ENCODE data around the gene NGFR.
A peak's percentile ranks its signal among the peaks of the same experiment; 100 is the strongest.
"Not testable (repeated sequence)": the region's sequence is repeated elsewhere in the genome, so short reads cannot be mapped to it uniquely, and the experiment has no call there.

NGFR gene

DNA sequence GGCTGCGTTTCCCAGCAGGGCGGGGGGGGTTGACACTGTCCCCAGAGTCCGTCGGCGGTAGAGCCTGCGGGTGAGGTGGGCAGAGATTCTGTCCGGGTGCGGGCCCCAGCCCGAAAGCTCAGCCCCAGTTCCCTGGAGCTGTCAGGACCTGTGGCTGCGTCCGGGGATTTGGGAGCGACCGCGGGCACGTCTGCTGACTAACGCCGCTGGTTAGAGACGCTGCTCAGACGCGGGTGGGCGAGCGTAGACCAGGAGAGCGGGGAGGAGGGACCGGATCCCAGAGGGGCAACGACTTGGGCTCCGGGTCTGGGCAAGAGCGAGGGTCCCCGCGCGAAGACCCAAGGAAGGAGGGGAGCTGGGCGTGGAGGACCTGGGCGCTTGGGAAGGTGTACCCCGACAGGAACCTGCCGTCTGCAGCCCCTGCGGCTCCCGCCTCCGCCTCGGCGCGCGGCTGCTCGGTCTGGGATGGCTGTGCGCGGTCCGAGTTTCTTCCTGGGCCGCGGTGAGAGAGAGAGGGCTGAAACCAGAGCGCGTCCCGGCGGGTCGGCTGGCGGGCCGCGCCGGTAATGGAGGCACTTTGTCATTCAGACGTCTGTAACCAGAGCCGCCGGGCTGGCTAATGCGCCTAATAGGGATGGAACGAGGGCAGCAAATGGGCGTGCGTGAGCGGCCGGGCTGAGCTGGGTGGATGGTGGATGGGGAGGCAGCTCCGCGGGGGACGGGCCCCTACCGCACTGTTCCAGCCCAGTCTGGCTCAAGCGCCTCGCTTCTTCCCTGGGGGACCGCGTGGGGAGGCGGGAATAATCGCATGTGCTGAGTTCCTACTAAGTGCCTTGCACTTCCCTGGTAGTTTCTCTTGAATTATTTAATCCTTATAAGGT lies 2.3 kb downstream of the NGFR start:
- peak; percentile 91 for DNase-seq

DNA sequence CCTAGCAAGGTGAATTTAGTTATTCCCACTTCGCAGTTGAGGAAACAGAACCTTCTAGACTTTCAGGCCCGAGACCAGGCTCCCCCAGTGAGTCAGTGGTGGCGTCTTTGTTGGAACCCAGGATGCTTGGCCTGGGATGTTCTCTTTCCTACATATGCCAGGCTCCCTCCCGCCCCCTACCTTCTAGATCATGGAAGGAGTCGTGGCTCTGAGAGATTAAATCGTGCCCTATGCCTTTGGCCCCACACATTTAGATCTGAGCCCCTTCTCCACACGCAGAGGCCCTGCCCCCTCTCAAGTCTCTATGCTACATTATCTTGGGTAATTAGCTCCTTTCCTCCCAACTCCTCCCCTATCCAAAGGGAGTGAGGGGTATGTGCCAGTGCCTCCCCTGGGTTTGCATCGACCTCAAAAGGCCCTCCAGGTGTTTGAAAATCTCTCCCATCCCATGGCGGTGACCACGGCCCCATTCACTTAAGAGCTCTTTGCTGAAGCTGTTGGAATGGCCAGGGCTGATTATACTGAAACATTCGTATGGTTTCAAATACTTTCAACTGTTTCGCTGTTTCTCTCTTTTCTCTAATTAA lies 3.0 kb downstream of the NGFR start:
- DNase-seq: peak; percentile 54

DNA sequence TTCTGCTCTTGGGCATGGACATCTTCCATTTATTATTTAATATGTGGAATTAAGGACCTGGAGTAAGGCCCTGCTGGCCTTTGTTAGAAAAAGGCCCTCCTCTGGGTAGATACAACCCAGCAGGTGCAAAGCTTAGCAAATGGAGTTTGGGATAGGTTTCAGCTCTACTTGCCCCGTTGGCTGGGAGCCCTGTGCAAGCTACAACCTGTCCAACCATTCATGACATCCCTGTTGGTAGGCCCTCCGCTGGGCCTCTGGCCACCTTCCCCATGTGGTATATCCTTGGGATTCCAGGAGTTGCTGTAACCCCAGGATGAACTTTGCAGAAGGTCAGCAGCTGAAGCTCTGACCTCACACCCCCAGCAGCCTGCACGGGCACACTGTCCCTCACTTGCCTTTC lies 6.4 kb downstream of the NGFR start:
- no peak for DNase-seq

DNA sequence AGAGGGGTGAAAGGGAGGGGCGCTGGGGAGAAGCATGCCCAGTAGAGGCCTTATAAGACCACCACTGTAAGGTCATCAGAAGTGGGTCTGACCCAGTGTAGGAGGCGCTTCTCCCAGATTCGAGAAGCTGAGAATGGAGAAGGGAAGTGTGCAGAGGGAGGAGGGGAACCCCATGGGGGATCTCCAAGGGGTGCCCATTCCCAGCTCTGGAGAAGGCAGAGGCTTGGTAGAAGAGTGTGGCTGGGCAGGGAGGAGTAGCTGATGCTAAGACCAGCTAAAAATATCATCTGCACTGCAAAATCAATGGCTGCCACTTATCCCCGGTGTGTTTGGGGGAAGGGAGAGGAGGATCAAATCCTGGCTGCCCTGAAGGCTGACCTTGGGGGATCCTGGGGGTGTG lies 7.2 kb downstream of the NGFR start:
- DNase-seq: no peak

DNA sequence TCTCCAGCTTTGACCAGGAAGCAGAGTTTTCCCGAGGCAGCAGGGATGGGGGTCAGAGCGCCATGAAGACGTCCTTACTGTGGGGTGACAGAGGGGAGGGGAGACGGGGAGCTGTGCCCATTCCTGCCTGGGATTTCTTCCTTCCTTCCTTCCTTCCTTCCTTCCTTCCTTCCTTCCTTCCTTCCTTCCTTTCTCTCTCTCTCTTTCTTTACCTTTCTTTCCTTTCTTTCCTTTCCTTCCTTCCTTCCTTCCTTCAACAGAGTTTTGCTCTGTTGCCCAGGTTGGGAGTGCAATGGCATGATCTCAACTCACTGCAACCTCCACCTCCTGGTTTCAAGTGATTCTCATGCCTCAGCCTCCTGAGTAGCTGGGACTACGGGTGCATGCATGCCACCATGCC lies 7.6 kb downstream of the NGFR start:
- not testable (repeated sequence) for DNase-seq

DNA sequence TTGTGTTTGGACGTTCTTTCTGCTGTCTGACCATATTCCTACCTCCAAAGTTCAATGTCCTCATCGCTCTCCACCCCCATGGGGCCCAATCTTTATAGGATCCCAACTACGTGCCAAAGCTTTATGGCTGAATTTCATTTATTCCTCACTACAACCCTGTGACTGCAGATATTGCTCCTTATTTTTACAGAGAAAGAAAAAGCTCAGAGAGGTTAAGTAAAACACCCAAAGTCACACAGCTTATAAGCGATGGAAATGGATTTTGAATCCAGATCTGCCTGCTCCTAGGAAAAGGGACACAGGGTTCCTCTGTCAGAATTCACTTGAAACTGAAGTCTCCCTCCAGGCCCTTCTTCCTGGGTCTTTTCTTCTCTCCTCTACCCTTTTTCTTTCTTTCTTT lies 9.3 kb downstream of the NGFR start:
- no peak for DNase-seq

DNA sequence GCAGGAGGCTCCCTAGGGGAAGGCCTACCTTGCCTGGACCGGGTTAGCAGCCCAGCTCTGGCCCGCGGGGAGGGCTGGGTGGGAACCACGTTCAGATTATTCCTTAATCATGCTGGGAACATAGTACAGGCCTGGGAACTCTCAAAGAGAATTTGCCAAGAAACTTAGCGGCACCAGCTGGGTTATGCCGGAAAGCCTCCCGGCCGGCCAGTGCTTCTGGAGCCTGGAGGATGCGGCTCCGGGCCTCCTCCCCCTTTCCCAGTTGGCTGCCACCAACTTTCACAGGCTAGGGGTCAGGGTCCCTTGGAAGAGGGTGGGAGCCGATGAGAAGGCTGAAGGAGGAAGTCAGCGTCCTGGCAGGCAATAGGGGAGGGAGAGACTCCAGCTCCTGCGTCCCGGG lies 10.8 kb downstream of the NGFR start:
- DNase-seq: no peak

DNA sequence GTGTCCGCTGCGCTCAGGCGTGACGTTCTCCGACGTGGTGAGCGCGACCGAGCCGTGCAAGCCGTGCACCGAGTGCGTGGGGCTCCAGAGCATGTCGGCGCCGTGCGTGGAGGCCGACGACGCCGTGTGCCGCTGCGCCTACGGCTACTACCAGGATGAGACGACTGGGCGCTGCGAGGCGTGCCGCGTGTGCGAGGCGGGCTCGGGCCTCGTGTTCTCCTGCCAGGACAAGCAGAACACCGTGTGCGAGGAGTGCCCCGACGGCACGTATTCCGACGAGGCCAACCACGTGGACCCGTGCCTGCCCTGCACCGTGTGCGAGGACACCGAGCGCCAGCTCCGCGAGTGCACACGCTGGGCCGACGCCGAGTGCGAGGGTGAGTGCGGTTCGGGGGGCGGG lies 11.2 kb downstream of the NGFR start:
- DNase-seq: no peak

DNA sequence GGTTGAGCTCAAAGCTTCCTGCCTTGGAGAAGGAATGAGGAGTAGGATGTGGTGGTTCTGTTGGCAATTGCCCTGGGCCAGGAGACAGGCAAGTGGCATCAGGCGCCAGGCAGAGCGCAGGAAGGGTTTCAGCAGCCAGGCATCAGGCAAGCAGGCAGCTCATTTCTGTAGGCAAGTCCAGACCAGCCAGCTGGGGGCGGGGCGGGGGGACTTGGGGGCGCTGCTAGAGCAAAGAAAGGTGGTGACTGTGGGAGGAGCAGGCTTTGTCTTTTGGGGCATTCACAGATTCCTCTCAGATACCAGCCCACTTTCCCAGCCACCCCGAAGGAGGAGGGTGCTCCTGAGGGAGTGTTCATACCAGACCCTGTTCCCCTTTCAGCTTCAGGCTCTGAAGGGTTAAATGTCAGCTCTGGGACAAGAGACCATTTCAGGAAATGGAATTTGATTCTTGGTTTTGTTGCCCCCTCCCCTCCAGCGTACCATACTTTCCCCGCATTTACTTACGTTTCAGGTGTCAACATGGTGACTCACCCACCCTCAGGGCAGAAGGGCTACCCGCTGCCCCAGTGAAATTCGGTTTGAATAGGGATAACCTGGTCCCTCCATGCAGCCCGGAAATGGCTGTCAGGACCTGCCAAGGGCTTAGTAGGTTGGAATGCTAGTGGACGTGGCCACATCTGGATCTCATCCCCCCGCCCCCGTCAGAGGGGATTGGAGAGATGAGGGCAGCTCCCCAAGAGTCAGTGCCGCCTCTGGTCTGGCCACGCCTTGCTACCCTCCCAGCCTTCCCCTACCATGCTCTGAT lies 13.2 kb downstream of the NGFR start:
- no peak for DNase-seq

DNA sequence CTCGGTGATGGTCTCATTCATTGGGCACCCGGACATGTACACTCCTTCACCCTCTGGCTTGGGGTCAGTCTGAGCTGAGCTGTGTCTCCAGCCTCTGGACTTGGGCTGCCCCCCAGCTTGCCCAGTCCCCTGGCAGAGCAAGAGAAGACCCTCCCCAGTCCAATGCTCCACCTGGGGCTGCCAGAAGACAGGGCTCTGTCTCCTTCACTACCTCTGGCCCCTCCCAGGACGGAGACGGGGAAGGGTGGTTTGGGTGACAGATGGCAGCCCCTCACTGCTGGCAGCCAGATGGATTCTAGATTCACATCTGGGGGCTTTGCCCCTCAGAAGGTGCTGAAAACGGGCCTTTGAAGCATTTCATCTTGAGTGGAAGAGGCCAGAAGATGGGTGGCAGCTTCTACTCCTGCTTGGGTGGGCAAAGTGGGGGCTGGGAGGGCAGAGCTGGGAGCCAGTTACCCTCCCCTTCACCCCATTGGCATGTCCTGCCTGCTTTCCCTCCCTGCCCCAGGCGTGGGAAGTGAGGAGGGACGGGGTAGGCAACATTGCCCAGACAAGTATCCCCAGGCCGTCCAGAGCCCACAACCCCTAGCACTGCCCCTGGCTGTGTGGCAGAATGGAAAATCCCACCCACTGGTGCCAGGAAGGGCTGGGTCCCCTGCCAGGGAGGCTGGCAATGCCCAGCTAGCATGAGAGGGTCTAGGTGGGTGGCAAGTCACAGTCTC lies 13.9 kb downstream of the NGFR start:
- DNase-seq: peak; percentile 52

DNA sequence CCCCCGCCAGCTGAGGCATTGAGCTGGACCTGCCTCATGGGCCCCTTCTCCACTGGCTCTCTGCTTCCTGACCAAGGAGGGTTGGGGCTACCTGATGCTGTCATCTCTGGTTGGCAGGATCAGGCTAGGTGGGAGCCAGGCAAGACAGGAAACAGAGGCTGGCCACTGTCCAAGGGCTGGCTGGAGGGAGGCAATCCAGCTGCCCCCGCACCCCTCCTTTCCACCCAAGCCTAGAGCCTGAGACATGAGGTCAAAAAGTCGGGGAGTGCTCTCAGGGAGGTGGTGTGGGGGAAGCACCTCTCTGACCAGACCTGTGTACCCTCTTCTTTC lies 14.5 kb downstream of the NGFR start:
- no peak for DNase-seq

DNA sequence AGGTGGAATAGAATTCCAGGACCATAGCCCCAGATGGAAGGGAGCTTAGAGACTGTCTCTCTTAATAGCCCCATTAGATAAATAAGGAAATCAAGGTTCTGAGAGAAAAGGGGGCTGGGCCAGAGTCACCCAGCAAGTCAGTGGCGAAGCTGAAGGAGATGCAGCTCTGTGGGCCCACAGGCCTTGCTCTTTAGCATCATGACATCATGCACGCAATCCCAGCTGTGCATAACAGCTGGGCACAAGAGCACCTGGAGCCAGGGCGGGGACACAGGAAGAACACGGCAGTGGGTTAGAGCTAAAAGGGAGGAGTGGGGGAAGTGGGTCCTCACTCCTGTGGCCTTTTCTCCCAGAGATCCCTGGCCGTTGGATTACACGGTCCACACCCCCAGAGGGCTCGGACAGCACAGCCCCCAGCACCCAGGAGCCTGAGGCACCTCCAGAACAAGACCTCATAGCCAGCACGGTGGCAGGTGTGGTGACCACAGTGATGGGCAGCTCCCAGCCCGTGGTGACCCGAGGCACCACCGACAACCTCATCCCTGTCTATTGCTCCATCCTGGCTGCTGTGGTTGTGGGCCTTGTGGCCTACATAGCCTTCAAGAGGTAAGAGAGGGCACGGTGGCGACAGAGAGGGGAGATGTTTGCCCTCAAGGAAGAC lies 15.1 kb downstream of the NGFR start:
- peak; percentile 46 for DNase-seq

DNA sequence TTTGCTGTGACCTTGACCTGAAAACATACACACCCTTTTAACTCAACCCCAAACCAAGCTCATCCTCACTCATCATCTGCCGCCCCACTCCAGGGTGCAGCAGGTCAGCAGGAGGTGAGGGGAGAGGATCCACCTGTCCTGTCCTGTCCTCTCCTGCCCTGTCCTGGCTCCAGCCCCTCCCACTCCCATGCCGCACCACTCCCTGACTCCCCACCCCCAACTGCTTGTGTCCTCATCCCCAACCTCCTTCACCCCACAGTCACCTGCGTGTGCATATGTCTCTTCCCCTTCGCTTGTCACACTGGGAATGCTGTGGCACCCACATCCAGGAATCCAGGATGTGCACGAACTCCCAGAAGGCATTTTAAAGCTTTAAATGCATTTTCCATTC lies 15.6 kb downstream of the NGFR start:
- no peak for DNase-seq

DNA sequence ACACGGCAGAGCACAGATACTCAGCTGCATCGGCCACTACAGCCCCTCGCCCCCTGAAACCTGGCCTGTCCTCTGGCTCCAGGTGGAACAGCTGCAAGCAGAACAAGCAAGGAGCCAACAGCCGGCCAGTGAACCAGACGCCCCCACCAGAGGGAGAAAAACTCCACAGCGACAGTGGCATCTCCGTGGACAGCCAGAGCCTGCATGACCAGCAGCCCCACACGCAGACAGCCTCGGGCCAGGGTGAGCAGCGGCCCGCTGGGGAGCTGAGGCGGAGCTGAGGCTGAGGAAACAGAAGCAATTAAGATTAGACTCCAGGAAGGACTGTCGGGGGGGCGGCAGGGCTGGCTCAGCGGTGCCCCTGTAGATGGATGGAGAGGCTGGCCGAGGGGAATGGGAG lies 16.7 kb downstream of the NGFR start:
- DNase-seq: no peak

DNA sequence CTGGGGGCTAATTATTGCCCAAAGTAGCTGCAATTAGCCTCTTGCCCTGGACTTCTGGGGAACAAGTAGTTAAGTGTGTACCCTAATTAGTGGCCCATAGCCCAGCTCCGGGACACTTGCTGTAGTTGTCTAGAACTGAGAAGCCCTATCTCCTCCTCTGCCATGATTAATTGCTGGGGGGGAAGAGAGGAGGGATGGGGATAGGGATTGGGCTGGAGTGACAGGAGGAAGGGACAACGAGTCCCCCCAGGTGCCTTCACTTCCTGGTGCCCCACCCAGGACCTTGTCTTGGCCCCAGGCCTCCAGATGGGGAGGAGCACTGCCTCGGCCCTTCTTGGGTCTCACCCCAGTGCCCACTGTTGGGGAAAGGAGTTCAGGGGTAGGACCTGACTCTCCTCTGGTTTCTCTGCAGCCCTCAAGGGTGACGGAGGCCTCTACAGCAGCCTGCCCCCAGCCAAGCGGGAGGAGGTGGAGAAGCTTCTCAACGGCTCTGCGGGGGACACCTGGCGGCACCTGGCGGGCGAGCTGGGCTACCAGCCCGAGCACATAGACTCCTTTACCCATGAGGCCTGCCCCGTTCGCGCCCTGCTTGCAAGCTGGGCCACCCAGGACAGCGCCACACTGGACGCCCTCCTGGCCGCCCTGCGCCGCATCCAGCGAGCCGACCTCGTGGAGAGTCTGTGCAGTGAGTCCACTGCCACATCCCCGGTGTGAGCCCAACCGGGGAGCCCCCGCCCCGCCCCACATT lies 17.4 kb downstream of the NGFR start:
- no peak for DNase-seq

DNA sequence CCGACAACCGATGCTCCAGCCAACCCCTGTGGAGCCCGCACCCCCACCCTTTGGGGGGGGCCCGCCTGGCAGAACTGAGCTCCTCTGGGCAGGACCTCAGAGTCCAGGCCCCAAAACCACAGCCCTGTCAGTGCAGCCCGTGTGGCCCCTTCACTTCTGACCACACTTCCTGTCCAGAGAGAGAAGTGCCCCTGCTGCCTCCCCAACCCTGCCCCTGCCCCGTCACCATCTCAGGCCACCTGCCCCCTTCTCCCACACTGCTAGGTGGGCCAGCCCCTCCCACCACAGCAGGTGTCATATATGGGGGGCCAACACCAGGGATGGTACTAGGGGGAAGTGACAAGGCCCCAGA lies 17.9 kb downstream of the NGFR start:
- no peak for DNase-seq

DNA sequence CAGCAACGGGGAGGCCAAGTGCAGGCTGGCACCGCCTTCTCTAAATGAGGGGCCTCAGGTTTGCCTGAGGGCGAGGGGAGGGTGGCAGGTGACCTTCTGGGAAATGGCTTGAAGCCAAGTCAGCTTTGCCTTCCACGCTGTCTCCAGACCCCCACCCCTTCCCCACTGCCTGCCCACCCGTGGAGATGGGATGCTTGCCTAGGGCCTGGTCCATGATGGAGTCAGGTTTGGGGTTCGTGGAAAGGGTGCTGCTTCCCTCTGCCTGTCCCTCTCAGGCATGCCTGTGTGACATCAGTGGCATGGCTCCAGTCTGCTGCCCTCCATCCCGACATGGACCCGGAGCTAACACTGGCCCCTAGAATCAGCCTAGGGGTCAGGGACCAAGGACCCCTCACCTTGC lies 18.5 kb downstream of the NGFR start:
- DNase-seq: no peak

DNA sequence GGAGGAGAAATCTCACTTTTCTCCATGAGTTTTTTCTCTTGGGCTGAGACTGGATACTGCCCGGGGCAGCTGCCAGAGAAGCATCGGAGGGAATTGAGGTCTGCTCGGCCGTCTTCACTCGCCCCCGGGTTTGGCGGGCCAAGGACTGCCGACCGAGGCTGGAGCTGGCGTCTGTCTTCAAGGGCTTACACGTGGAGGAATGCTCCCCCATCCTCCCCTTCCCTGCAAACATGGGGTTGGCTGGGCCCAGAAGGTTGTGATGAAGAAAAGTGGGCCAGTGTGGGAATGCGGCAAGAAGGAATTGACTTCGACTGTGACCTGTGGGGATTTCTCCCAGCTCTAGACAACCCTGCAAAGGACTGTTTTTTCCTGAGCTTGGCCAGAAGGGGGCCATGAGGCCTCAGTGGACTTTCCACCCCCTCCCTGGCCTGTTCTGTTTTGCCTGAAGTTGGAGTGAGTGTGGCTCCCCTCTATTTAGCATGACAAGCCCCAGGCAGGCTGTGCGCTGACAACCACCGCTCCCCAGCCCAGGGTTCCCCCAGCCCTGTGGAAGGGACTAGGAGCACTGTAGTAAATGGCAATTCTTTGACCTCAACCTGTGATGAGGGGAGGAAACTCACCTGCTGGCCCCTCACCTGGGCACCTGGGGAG lies 19.1 kb downstream of the NGFR start:
- DNase-seq: peak; percentile 72

DNA sequence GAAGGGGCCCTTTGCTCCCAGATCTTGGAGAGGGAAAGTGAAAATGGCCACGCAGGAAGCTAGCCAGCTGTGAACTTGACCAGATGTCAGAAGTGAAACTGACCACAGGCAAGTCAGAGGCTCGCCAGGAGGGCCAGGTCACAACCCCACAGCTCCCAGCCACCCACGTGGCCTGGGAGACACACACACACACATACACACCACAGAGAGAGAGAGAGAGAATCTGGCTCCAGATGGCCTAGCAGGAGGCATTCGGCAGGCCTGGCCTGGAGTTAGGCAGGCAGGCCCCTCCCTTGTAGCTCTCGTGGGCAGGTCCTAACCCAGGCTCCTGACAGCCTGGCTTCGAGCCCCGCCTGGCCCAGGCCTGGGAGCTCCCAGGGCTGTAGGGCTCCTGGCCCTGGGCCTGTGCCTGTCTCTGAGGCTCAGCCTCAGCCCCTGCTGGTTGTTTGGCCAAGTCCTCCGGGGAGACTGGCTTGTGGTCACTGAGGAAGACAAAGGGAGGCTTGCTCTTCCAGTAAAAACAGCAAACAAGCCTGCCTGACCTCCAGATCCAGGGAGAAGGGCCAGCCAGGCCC lies 20.2 kb downstream of the NGFR start:
- DNase-seq: peak; percentile 98

DNA sequence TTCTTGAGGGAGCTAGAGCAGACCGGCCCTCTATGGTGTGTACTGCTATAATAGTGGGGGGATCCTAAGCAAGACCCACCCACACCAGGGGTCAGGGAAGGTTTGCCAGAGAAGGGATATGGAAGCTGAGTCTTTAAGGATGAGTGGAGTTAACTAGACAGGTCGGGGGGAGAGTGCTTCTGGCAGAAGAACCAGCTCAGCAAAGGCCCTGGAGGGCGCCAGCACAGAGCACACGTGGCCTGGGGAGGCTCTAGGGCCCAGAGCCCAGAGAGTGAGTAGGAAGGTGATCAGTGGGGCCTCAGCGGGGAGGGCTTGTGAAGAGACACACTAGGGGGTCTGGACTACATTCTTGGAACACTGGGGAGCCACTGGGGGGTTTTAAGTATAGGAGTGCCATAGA lies 21.1 kb downstream of the NGFR start:
- peak; percentile 63 for DNase-seq
